NCI-H1417 (cell line): ENCODE data around the gene LRCOL1.

Experiments used
- DNase-seq, 3 experiments: peaks; one replicate each; lab custom pipeline; 2025; lab: John Stamatoyannopoulos, UW

LRCOL1 gene

DNA sequence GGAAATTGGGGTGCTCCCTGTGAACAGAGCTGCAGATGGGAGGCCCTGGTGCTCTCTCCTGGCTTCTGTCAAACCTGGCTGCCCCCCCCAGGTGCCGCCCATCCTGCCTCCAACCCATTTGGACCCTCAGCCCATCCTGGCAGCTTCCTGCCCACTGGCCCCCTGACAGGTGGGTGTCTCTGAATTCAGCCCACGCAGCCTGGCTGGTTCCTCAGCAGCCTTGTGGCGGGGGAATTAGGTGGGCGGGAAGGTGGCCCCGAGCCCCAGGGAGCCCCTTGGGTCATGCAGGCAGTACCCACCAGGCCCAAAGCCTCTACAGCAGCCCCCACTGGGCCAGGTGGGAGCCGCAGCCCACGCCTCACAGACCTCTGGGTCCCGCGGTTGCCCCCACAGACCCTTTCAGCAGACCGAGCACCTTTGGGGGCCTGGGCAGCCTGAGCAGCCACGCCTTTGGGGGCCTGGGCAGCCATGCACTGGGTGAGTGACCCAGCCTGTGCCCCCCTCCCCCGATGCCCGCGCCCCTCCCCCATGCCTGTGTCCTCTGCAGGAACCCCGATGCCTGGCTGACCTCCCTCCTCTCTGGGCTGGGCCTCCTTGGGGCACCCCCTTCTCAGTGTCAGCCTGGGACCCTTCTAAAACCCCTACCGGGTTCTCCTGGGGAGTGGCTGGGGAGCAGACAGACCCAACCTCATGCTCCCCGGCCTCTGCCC lies 28.9 kb downstream of the LRCOL1 start:
- DNase-seq: no peak

DNA sequence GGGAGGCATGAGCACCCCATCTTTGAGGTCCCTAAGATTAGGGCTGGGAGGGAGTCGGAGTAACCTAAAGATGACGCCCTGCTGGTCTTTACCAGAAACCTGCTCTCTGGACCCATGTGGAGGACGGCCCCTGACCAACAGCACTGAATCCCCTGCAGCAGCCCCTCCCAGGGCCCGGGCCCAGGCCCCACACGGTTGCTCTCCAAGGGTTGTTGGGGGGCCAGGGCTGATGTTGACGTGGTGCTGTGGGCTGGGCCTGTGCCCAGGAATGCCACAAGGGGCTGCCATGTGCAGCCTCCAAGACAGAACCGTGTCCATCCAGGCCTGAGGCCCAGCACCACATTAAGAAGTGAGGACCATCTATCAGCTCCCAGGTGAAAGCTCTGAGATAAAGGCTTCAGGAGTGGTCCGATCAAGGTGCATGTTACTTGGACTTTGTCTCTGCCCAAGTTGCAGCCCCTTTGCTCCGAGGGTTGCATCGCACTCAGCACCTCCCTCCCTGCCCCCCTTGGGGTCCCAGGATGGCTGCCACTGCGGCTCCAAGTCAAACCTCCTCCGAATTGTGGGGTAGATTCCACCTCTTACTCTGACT lies 29.6 kb downstream of the LRCOL1 start:
- no peak for DNase-seq

DNA sequence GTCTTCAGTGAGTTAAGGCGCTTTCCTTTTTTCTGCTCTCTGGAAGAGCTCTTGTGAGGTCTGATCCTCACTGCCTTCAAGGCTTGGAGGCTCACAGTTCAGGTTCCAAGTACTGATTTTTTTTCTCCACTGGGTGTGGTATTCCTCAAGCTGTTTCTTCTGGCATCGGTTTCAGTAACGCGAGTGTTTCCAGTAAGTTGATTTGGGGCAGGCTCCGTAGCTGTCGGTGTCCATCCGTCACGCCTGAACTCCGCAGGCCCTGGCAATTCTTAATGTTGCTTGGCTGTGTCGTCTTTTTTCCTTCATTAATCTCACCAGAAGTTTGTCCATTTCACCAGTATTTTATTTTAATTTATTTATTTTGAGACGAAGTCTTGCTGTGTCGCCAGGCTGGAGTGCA lies 30.6 kb downstream of the LRCOL1 start:
- DNase-seq: no peak

DNA sequence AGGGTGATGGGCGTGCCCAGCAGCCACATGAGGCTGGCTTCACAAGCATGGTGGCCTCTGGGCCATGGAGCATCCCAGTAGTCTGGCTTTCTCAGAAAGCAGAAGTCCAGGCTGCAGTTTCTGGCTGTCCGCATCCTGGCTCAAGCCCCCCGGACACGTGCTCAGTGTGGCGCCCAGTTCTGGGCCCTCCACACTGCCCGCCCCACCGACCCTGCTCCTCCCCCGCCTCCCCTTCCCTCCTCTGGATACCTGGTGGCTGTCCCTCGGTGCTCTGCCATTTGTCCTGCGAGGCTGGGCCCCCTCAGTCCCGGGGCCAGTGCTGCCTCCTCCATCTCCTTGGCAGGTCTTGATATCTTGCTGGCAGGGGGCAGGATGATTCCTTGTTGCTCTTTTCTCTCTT lies 31.6 kb downstream of the LRCOL1 start:
- no peak for DNase-seq

- no peak for DNase-seq
These were observed 32.3 kb downstream of the LRCOL1 start for GRCh38 chr12:132578118-132578517.

DNA sequence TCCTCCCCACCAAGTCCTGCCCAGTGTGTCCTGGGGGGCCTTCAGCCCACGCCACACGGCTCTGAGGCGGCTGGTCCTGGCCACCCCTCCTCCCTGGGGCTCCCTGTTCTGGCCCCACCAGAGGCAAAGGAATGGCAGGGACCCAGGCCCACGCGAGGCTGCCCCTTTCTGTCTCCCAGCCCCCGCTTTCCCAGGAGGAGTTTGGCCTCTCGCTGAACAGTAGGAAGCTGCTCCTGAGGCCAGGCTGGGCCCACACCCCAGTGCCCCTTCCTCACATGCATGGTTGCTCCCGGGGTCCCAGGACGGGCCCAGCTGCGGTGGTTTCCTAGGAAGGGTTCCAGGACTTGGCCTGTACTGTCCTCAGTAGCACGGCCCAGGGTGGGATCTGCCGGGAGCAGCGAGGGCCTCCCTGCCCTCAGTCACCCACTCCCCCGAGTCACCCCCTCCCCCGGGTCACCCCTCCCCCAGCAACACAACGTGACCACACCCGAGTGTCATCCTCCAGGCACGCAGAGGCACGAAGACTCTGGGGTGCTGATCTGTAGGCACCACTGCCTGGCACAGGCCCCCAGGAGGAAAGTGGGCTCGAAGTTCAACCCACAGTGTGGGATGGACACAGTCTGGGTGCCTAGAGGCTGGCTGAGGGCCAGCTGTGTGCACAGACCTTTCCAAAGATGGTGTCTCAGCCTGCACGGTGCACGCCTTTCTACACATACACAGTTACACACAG lies 33.0 kb downstream of the LRCOL1 start:
- no peak for DNase-seq

- DNase-seq: no peak
These were observed 33.7 kb downstream of the LRCOL1 start for GRCh38 chr12:132576701-132577100.

DNA sequence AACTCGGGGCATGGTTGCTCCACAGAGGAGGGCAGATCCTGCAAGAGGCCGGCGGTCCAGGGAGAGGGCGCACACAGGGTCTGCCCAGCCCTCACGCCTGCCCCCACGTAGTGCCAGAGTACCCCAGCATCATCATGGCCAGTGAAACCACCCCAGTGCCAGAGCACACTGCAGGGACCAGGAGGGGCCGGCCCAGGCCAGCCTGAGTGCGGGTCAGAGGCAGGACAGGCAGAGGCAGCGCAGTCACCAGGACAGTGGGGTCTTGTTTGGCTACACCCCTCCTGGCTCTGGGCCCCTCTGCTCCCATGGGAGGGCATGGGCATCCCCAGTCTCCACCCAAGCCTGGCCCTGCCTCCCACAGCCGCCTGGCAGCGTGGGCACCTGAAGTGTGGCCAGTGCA lies 34.7 kb downstream of the LRCOL1 start:
- no peak for DNase-seq

GRCh38 chr12:132574271-132574996 lies 35.9 kb downstream of the LRCOL1 start:
- no peak for DNase-seq

DNA sequence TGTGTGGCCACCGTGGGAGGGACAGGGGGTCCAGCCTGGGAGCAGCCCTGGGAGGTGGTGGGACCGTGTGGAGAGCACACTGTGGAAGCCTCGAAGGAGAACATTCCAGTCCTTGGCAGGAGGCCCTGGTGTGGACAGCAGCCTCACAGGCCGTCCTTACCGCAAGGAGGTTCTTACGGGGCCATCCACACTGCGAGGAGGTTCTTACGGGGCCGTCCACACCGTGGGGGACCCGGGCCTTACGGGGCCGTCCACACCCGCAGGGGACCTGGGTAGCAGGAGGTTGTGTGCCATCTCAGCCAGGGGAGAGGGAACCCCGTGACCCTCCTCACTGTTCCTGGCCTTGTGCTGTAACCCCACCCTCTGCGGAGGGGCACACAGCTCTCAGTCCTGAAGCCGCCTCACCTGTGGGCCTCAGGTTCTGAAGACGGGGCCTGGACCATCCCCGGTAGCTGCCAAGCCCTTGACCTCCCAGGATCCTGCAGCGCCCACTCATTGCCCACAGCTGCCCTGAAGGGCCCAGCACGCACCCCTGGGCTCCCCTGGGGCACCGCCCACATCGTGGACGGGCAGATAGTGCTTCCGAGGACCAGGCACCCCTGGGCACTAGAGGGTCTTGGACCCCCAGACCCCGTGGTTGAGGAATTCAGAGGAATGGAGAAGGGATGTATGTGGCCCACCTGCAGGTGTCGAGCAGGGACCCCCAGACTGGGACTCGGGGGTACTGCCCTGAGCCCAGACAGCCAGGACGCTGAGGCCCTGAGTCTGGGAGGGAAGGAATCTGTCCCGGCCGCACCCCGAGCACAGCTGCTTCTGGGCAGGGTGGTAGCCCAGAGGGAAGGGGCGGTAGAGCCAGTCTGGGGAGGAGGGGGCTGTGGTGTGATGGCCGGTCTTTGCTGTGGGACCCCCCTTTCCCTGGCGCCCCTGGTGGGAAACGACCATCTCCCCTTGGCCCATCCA lies 37.3 kb downstream of the LRCOL1 start:
- DNase-seq: no peak

DNA sequence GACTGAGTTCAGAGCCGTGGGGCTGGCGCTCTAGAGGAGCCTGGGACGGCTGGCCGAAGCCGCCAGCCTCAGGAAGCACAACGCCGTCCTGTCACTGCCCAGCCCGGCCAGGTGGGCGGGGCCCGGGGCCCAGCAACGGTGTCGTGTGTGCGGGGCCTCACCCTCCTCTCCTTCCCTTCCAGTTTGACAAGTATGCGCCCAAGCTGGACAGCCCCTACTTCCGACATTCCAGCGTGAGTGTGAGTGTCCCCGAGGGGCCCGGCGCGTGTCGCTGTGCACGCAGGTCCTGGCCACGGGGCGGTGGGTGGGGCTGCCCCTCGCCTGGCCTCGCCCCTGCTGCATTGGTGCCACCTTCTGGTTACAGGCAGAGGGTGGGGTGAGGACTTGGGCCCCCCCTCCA lies 38.3 kb downstream of the LRCOL1 start:
- no peak for DNase-seq

GRCh38 chr12:132571598-132571997 lies 38.8 kb downstream of the LRCOL1 start:
- no peak for DNase-seq

GRCh38 chr12:132571051-132571450 lies 39.3 kb downstream of the LRCOL1 start:
- no peak for DNase-seq

GRCh38 chr12:132570635-132571034 lies 39.7 kb downstream of the LRCOL1 start:
- no peak for DNase-seq

DNA sequence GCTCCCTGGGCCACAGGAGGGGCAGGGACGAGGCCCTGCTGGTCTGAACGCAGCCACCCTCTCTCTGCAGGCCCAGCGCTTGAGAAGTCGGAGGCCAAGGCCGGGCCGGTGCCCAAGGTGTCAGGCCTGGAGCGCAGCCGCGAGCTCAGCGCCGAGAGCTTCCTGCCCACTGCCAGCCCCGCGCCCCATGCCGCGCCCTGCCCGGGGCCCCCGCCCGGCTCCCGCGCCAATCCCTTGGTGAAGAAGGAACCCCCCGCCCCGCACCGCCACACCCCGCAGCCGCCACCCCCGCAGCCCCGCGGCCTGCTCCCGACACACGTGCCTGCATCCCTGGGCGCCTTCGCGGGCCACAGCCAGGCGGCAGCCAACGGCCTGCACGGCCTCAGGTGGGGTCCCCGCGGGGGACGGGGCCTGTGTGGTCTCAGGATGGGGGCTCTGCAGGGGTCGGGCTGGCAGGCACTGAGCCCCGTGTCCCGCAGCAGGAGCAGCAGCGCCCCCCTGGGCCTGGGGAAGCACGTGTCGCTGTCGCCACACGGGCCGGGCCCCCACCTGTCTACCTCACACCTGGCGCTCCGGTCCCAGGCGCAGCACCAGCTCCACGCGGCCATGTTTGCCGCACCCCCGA lies 40.4 kb downstream of the LRCOL1 start:
- DNase-seq: no peak

DNA sequence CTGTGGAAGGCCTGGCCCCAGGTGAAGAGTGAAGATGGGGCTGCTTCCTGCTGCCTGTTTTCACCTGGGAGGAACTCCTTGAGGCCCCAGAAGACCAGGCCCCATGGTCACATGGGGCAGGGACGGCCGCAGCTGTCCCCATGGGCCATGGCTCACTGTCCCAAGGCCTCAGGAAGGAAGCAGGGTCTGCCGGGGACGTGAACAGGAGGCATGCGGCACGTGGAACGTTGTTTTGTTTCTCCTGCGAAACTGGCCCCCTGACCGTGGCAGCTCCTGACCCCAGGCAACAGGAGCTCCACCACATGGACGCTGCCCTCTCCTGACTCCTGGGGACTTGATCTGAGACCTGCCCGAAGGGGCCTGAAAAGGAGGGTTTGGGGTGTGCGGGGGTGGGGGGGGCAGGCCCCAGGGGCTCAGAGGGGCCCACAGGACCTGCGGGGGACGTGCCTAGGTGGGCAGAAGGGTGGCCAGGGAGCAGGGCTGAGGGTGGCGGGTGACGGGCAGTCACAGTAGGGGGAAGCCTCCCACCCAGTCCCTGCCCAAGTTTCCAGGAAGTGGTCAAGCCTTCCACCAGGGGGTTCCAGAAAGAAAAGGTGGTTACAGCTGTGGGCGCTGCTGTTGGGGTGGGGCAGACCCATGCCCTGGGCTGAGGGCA lies 41.4 kb downstream of the LRCOL1 start:
- DNase-seq: no peak

GRCh38 chr12:132568301-132568700 lies 42.1 kb downstream of the LRCOL1 start:
- DNase-seq: no peak

GRCh38 chr12:132566516-132567131 lies 43.8 kb downstream of the LRCOL1 start:
- DNase-seq: no peak

- DNase-seq: no peak
These were observed 45.0 kb downstream of the LRCOL1 start for GRCh38 chr12:132565365-132565764.

- no peak for DNase-seq
These were observed 46.5 kb downstream of the LRCOL1 start for GRCh38 chr12:132563911-132564310.
